A673 (cell line): ENCODE measurements around the gene RRP1B. TPM values are rescaled to one million over a fixed set of nuclear protein-coding genes. Genes with fewer than 3 reads are reported as not detected.
A peak's percentile ranks its signal among the peaks of the same experiment; 100 is the strongest.

Experiments
- Bru-seq: library from RNA; stranded (reverse); fragments of 400-500 nt; gene quantifications from one replicate; lab custom pipeline; 2021; lab: Mats Ljungman, UMichigan
- BruChase-seq, 2 experiments: library from RNA; stranded (reverse); fragments of 400-500 nt; gene quantifications; one replicate each; lab custom pipeline; 2021; lab: Mats Ljungman, UMichigan
- BruUV-seq: library from RNA; stranded (reverse); fragments of 400-500 nt; replicated peaks from 2 replicates; lab custom pipeline; 2021; lab: Mats Ljungman, UMichigan
- CTCF ChIA-PET: fragments of 300-600 bp; sonication (Branson Sonifier 250); formaldehyde crosslinking; loops from one replicate; lab custom pipeline; 2022; ENCODE audit warnings: antibody characterized with exemption; lab: Charles Lee
- POLR2A ChIA-PET: fragments of 300-600 bp; sonication (Branson Sonifier 250); formaldehyde crosslinking; loops from one replicate; lab custom pipeline; 2022; ENCODE audit warnings: antibody characterized with exemption; ENCODE audit not compliant: low non-redundant PET; lab: Charles Lee
- DNase-seq: peaks from one replicate; pipeline ENCODE4 v3.0.0-alpha.2; 2015; ENCODE audit warnings: low spot score
- H3K27ac ChIP-seq: fragments of 200-600 bp; sonication (generic); 2 replicates; pipeline ENCODE4 v1.5.1; 2016; ENCODE audit warnings: mixed run types, low read depth, mild to moderate bottlenecking, mixed read lengths, antibody characterized with exemption, low read length; ENCODE audit not compliant: poor library complexity, severe bottlenecking
- H3K27me3 ChIP-seq: fragments of 200-600 bp; sonication (generic); replicated peaks from 2 replicates; pipeline ENCODE4 v1.6.1; 2017; ENCODE audit warnings: mixed run types, low read depth, mild to moderate bottlenecking, mixed read lengths, antibody characterized with exemption, low read length; ENCODE audit not compliant: insufficient read depth, poor library complexity
- H3K36me3 ChIP-seq: fragments of 200-600 bp; sonication (generic); 2 replicates; pipeline ENCODE4 v1.6.1; 2016; ENCODE audit warnings: mixed run types, mild to moderate bottlenecking, mixed read lengths, antibody characterized with exemption, low read length; ENCODE audit not compliant: insufficient read depth, poor library complexity, severe bottlenecking
- H3K4me1 ChIP-seq: fragments of 200-600 bp; sonication (generic); 2 replicates; pipeline ENCODE4 v1.6.1; 2017; ENCODE audit warnings: mixed run types, mild to moderate bottlenecking, mixed read lengths, antibody characterized with exemption, low read length; ENCODE audit not compliant: insufficient read depth, poor library complexity, severe bottlenecking
- H3K4me3 ChIP-seq: fragments of 200-600 bp; sonication (generic); 2 replicates; pipeline ENCODE4 v1.5.1; 2016; ENCODE audit warnings: low read depth, mixed run types, mild to moderate bottlenecking, mixed read lengths, low read length; ENCODE audit not compliant: poor library complexity, severe bottlenecking
- H3K9me3 ChIP-seq: fragments of 200-600 bp; sonication (generic); 2 replicates; pipeline ENCODE4 v1.6.1; 2016; ENCODE audit warnings: mixed run types, low read depth, mild to moderate bottlenecking, mixed read lengths, antibody characterized with exemption, low read length; ENCODE audit not compliant: poor library complexity, severe bottlenecking
- EZH2 ChIP-seq: fragments of 200-600 bp; sonication (generic); IDR thresholded peaks from 2 replicates; pipeline ENCODE4 v1.6.1; 2017; ENCODE audit warnings: borderline replicate concordance, low read depth, mild to moderate bottlenecking, mixed read lengths, antibody characterized with exemption, low read length; ENCODE audit not compliant: poor library complexity, severe bottlenecking
- intact Hi-C: fragments of 100-400 bp; cut with micrococcal nuclease; formaldehyde crosslinking; loops from one replicate; pipeline ENCODE4 v1.10.0; 2022; ENCODE audit not compliant: unreplicated experiment
- long read RNA-seq: library from polyadenylated mRNA; stranded (forward); transcript quantifications from one replicate; pipeline ENCODE4 v2.0.0, GENCODE V29; 2022
- total RNA-seq: library from RNA; stranded (reverse); gene quantifications from 2 replicates; pipeline ENCODE4 v1.2.3, GENCODE V29; 2021
- TF ChIP-seq, protein P1 (sequence below): fragments of 300-800, 200-600 bp; sonication (generic); conservative IDR thresholded peaks from 2 replicates; pipeline ENCODE4 v1.5.1; 2017; ENCODE audit warnings: low read depth, mild to moderate bottlenecking, antibody characterized with exemption, low read length, moderate library complexity, mixed read lengths

RRP1B gene, protein sequence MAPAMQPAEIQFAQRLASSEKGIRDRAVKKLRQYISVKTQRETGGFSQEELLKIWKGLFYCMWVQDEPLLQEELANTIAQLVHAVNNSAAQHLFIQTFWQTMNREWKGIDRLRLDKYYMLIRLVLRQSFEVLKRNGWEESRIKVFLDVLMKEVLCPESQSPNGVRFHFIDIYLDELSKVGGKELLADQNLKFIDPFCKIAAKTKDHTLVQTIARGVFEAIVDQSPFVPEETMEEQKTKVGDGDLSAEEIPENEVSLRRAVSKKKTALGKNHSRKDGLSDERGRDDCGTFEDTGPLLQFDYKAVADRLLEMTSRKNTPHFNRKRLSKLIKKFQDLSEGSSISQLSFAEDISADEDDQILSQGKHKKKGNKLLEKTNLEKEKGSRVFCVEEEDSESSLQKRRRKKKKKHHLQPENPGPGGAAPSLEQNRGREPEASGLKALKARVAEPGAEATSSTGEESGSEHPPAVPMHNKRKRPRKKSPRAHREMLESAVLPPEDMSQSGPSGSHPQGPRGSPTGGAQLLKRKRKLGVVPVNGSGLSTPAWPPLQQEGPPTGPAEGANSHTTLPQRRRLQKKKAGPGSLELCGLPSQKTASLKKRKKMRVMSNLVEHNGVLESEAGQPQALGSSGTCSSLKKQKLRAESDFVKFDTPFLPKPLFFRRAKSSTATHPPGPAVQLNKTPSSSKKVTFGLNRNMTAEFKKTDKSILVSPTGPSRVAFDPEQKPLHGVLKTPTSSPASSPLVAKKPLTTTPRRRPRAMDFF
- 67.0 and 73.5 TPM in 2 replicates for total RNA-seq
- Bru-seq, nascent RNA = percentile 86 among the genes with signal in this experiment
- BruChase-seq, experiment 1, labeled RNA remaining after a 2-hour chase = percentile 94 among the genes with signal in this experiment
- BruChase-seq, experiment 2, labeled RNA remaining after a 6-hour chase = percentile 96 among the genes with signal in this experiment
- long read RNA-seq, full-length matches to known transcripts = 1 of 42 reads
- long read RNA-seq, partial matches to known transcripts = 36 of 42 reads
- long read RNA-seq, other reads (novel, unspliced or antisense) = 5 of 42 reads

DNA sequence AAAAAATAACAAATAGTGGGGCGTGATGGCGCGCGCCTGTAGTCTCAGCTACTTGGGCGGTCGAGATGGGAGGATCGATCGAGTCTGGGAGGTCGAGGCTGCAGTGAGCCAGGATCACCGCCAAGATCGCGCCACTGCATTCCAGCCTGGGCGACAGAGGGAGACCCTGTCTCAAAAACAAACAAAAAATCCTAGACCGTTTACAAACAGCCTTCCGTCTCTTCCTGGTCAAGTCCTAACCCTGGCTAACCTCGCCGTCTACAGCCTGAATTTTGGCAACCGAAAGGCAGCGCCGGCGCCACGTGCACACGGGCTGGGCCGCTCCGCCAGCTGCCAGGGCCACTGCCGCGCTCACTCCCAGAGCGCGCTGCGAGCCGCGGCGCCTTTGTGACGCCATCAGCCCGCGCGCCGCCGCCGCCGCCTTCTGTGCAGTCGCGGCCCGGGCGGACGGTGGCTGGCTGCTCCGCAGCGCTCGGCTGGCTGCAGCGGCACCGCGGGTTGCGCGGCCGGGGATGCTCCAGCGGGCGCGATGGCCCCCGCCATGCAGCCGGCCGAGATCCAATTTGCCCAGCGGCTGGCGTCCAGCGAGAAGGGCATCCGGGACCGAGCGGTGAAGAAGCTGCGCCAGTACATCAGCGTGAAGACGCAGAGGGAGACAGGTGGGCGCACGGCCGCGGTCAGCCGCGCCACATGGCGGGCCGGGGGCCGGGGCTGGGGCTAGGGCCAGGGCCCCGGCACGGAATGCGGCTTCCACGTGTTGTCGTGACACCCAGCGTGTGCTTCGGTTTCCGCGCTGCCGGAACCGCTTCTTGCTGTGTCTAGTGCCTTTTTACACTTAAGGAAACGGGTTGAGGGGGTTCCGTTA lies at the start of gene RRP1B, which contains the start of gene HSF2BP:
RRP1B (plus strand) TSS at position 425 of the 865 bp plus-strand sequence; CDS start at position 530, 105 bp downstream.
HSF2BP (minus strand) TSS at position 353 of the 865 bp plus-strand sequence. CDS start 1,392 bp downstream, outside the sequence.
- peak; percentile 90 for DNase-seq
- H3K27me3 ChIP-seq = no peaks in the 10 kb centered on the region
- intact Hi-C loops = no loop called here
- CTCF ChIA-PET = no interaction called here
- H3K9me3 ChIP-seq = no peaks in the 10 kb centered on the region
- peaks cover 11% of the 10 kb centered on the region for H3K4me1 ChIP-seq
- peak within 1 kb of the TSS; percentile 82 for H3K27ac ChIP-seq
- H3K4me3 ChIP-seq = peak within 1 kb of the TSS; percentile 91
- BruUV-seq = no TSS peak
- POLR2A ChIA-PET = no interaction called here
- TF ChIP-seq EZH2 = no peak
- TF ChIP-seq, protein P1, sequence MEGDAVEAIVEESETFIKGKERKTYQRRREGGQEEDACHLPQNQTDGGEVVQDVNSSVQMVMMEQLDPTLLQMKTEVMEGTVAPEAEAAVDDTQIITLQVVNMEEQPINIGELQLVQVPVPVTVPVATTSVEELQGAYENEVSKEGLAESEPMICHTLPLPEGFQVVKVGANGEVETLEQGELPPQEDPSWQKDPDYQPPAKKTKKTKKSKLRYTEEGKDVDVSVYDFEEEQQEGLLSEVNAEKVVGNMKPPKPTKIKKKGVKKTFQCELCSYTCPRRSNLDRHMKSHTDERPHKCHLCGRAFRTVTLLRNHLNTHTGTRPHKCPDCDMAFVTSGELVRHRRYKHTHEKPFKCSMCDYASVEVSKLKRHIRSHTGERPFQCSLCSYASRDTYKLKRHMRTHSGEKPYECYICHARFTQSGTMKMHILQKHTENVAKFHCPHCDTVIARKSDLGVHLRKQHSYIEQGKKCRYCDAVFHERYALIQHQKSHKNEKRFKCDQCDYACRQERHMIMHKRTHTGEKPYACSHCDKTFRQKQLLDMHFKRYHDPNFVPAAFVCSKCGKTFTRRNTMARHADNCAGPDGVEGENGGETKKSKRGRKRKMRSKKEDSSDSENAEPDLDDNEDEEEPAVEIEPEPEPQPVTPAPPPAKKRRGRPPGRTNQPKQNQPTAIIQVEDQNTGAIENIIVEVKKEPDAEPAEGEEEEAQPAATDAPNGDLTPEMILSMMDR = no peak
- H3K36me3 ChIP-seq = peaks cover 14% of the 10 kb centered on the region

DNA sequence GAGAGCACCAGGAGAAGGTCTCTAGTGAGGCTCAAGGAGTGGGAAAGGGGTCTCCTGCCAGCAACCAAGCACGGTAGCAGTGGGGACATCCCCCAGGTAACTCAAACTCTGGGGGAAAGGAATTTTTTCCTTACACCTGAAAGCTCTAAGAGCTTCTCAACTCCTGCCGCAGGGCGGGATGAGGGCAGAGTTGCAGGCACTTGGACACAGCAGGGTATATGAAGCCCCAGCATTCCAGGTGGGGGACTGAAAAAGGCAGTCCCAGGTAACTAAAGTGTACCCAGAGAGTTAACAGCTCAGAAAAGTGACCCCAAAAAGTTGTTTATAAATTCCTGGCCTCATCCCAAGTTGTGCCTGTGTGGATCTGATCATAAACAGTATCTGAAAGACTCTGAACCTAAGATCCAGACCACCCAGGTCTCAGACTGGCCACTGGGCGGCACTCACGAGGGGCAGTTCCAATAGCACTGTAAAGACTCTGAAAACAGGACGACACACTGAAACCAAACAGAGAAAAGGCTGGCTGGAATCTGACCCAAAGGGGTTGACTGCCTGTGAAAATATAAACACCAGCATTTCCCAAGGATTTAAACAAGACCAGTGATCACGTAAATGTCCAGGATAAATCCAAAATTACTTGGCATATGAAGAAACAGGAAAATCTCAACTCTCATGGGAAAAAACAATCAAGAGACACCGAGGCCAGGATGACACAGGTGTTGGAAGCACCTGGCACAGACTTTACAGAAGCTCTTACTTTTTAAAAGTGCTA lies 47.6 kb upstream of the RRP1B start:
- Histone ChIP-seq H3K36me3 (no peaks in the 10 kb centered on the region), H3K4me1 (peaks cover 12% of the 10 kb centered on the region), H3K27ac (no peak overlapping the region), H3K9me3 (no peaks in the 10 kb centered on the region), H3K27me3 (no peaks in the 10 kb centered on the region), H3K4me3 (no peak overlapping the region)
- CTCF ChIA-PET = interaction anchor here (0.6 kb wide), 1 partner anchor 30 kb away, joined by 5 read pairs; no protein-coding TSS in a partner anchor
- POLR2A ChIA-PET = no interaction called here
- TF ChIP-seq EZH2 = no peak
- TF ChIP-seq, protein P1 = peak; percentile 67
- intact Hi-C loops = no loop called here
- peak; percentile 56 for DNase-seq
- BruUV-seq = no TSS peak
